Stimulated activated naive CD8-positive, alpha-beta T cell treated with anti-CD3 and anti-CD28 coated beads, Interleukin-15, Interleukin-2, amounts not matched to agents 100 U/mL and 50 U/mL, for 24 hours (primary cell): ENCODE data around the gene SCAI.
"Not testable (repeated sequence)": the region's sequence is repeated elsewhere in the genome, so short reads cannot be mapped to it uniquely, and the experiment has no call there.

Experiments used
- ATAC-seq: fragments of 150-1000 bp; cut with Tn5 transposase; one replicate; pipeline ENCODE4 v1.10.0; 2021
- DNase-seq: peaks from one replicate; pipeline ENCODE4 v3.0.0; 2021

Gene SCAI

GRCh38 chr9:125150349-125151245, 7.3 kb upstream of the SCAI start:
- ATAC-seq: no peak
- DNase-seq: no peak

DNA sequence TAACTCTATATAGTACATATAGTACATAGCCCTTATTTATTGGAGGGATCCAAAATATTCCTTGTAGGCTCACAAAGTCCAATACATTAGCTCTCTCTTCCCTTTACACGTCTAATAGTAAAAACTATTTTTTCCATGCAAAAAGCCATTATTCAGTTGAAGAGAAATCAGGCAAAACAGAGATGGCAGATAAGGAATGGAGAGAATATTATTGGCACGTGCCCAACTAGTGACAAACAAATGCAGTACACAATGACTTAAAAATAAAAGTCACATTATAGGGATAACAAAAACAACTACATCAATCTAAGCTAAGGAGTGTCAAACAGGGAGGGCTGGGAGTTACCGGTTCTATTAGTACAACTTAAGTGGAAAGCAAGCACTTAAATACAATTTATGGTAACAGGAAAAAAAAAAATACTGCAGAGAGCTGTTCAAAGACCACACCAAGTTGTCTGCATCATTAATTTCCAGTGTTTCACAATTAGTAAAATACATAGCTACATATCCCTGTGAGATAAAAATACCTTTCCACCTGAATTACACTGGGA, 4.1 kb upstream of the SCAI start:
- DNase-seq (no peak), ATAC-seq (no peak)

- DNase-seq (no peak), ATAC-seq (no peak)
Observed at GRCh38 chr9:125146247-125146646, 2.9 kb upstream of the SCAI start.

GRCh38 chr9:125145425-125145824, 2.1 kb upstream of the SCAI start:
- DNase-seq (no peak), ATAC-seq (no peak)

DNA sequence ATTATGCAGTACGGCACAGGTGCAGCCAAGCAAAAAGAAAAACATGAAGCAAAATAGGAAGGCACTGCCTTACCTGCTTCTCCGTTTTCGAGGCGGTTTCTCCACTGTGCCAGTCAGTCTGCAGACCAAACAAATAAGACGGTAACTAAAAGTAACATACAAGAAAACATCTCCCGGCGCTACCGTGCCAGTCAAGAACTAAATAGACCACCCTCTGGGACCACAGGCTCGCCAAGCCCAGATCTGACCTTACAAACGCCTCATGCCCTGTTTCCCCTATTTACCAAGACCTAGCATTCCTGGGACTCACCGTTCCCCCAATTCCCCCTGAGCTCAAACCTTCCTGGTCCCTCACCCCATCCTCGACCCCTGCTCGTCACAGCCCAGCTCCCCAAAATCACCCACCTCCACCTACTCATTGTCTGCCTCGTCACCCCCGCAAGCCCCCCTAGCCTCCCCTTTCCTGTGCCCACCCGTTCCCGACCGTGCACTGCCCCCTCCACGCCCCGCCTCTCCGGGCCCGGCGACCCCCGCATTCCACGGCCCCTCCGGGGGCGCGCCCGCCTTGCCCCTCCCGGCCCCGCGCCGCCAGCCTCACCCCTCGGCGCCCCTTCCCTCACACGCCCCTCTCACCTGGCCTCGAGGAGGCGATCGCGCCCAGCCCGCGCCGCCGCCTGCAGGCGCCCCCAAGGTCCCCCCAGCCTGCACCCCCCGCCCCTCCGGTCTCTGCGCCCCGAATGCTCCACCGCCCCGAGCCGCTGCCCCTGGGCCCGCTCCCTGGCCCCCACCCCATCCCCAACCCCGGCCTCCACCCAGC, 560 bp downstream of the SCAI start:
- no peak for ATAC-seq
- DNase-seq: peak; percentile 37

DNA sequence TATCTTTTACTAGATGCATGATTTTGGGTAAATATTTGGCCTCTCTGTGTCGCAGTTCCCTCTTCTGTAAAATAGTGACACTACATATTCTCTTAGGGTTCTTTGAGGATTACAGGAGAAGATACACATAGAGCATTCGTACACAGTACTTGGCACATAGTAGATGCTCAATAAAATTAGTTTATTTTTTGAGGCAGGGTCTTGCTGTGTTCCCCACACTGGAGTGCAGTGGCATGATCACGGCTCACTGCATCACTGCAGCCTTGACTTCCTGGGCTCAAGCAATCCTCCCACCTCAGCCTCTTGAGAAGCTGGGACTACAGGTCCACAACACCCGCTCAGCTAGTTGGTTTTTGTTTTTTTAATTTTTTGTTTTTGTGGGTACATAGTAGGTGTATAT, 1.6 kb downstream of the SCAI start:
- ATAC-seq (no peak), DNase-seq (no peak)

DNA sequence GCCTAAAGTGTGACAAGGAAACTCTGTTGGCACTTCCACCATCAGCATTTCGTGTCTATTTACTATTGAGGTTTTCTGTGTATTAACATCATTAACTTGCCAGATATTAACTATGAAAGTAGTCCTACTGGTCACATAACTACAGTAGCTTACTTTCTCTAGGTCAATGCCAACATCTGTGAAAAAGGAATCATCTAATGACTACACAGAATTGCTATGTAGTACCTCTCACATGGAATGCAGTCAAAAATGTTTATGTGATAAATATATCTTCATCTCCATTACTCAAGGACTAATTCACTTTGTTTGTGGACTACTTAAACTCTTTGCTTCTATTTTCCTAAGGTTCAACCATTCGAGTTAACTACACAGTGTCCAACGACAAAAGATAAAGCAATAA, 2.1 kb downstream of the SCAI start:
- ATAC-seq (no peak), DNase-seq (no peak)

DNA sequence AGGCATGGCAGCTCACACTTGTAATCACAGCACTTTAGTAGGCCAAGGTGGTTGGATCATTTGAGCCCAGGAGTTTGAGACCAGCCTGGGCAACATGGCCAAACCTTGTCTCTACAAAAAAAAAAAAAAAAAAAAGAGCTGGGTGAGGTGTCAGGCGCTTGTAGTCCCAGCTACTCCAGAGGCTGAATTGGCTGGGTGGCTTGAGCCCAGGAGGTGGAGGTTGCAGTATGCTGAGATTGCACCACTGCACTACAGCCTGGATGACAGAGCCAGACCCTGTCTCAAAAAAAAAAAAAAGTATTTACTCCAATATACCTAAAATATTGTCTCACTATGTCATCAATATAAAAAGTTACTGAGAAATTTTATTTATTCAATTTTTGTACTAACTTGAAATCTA, 2.8 kb downstream of the SCAI start:
- no peak for ATAC-seq
- no peak for DNase-seq

DNA sequence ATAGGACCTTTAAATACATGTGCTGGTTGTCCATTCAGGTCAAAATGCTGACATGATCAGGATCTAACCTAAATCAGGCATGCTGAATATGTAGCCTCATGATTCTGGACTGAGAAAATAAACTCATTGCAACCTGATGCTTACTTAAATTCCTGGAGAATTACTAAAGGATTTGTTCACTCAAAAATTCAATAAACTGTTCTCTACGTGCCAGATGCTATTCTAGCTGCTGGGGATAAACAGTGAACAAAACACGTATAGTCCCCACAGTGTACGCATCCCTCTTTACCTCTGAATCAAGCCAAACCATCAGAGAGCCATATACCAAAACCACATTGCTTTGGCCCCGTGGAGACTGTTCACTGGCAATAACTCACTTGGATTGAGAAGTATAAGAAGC, 6.1 kb downstream of the SCAI start:
- DNase-seq (no peak), ATAC-seq (no peak)

DNA sequence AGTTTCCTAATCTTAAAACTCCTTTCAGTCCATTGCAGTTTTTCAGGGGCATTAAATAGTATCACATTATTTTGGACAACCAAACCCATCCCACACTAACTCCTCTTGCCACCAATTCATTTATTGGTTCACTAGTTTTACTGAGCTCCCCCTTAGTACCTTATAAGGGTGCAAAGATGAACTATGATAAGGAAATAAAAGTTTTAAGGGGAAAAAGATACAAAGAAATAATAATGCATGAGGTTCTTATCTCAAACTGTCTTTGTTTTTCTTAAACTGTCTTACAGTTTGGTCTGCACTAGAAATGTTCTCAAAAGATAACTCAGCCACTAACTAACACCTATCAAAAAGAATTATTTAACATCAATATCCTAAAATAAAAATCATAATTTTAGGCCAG, 8.4 kb downstream of the SCAI start:
- ATAC-seq (no peak), DNase-seq (no peak)

GRCh38 chr9:125133403-125134329, 9.7 kb downstream of the SCAI start:
- no peak for DNase-seq
- peak; percentile 85 for ATAC-seq

GRCh38 chr9:125131778-125132177, 11.6 kb downstream of the SCAI start:
- no peak for ATAC-seq

GRCh38 chr9:125126019-125126746, 17.1 kb downstream of the SCAI start:
- DNase-seq (peak; percentile 76), ATAC-seq (peak; percentile 97)

More at GRCh38 chr9:125131778-125132177, 11.6 kb downstream of the SCAI start:
- DNase-seq: no peak

DNA sequence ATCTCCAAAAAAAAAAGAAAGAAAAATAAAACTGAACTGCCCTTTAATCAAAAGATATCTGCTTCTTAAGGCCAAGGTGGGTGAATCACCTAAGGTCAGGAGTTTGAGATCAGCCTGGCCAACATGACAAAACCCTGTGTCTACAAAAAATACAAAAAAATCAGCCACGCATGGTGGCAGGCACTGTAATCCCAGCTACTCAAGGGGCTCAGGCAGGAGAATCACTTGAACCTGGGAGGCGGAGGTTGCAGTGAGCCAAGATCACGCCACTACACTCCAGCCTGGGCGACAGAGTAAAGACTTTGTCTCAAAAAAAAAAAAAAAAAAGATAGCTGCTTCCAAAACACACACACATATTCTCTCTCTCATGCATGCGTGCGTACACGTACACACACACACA, 17.8 kb downstream of the SCAI start:
- DNase-seq (no peak), ATAC-seq (no peak)

- no peak for ATAC-seq
Observed at GRCh38 chr9:125121146-125121545, 22.2 kb downstream of the SCAI start.

DNA sequence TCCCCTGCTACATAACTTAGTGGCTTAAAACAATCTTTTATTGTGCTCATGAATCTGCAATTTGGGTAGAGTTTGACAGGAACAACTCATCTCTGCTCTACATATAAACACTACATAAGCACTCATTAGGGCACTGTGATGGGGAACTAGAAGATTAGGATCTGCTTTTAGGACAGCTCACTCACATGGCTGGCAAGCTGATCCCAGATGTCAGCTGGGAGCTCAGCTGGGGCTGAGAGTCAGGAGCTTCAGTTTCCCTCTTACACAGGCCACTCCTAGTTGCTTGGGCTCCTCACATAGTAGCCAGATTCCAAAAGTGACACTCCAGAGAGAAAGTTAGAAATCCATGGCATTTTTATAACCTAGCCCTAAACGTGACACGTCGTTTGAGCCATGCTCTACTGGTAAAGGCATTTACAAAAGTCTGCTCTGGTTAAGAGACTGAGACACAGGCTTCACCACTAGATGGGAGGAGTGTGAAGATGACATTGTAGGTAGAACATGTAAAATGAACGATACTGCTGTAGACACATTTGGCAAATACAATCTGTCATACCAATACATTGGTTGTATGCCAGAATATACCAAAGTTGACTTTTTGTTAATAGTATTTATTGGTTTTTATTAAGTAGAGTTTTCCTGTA, 23.6 kb downstream of the SCAI start:
- DNase-seq: no peak

More at GRCh38 chr9:125121146-125121545, 22.2 kb downstream of the SCAI start:
- DNase-seq: no peak

DNA sequence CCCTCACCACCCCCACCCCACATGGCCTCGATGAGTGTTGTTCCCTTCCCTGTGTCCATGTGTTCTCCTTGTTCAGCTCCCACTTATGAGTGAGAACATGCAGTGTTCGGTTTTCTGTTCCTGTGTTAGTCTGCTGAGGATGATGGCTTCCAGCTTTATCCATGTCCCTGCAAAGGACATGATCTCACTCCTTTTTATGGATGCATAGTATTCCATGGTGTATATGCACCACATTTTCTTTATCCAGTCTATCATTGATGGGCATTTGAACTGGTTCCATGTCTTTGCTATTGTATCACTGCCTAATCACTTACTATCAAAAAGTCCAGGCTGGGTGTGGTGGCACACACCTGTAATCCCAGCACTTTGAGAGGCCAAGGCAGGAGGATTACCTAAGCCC, 24.6 kb downstream of the SCAI start:
- DNase-seq: not testable (repeated sequence)

More for the DNA sequence above, 23.6 kb downstream of the SCAI start:
- no peak for ATAC-seq

GRCh38 chr9:125114503-125114902, 28.8 kb downstream of the SCAI start:
- not testable (repeated sequence) for DNase-seq, ATAC-seq

More for the DNA sequence above, 24.6 kb downstream of the SCAI start:
- ATAC-seq: not testable (repeated sequence)

DNA sequence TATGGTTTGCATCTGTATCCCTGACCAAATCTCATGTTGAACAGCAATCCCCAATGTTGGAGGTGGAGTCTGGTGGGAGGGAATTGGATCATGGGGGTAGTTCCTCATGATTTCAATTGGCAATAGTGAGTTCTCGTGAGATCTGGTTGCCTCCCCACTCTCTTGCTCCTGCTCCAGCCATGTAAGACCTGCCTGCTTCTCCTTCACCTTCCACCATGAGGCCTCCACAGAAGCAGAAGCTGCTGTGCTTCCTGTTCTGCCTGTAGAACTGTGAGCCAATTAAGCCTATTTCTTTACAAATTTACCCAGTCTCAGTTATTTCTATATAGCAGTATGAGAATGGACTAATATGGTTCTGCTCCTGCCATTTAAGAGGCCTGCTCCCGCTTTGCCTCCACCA, 32.9 kb downstream of the SCAI start:
- no peak for DNase-seq
- ATAC-seq: no peak

DNA sequence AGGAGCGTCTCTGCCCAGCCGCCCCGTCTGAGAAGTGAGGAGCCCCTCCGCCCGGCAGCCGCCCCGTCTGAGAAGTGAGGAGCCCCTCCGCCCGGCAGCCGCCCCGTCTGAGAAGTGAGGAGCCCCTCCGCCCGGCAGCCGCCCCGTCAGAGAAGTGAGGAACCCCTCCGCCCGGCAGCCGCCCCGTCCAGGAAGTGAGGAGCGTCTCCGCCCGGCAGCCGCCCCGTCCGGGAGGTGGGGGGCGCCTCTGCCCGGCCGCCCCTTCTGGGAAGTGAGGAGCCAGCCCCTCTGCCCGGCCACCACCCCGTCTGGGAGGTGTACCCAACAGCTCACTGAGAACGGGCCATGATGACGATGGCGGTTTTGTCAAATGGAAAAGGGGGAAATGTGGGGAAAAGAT, 34.8 kb downstream of the SCAI start:
- not testable (repeated sequence) for ATAC-seq

More for the DNA sequence above, 34.8 kb downstream of the SCAI start:
- DNase-seq: not testable (repeated sequence)
